HCT116 (cell line): Measurements from ENCODE around the gene FRMD4B. TPM values are rescaled to one million over a fixed set of nuclear protein-coding genes. Genes with fewer than 3 reads are reported as not detected.

ENCODE experiments used
- ATAC-seq: fragments of 200-7000 bp; cut with Tn5 transposase; 2 replicates; pipeline ENCODE4 v1.9.1; 2020; ENCODE audit warnings: mild to moderate bottlenecking, moderate library complexity
- BruUV-seq: library from RNA; stranded (reverse); fragments of 400-500 nt; replicated peaks from 2 replicates; lab custom pipeline; 2021; lab: Mats Ljungman, UMichigan
- CTCF ChIA-PET: fragments of 300-600 bp; sonication (Branson Sonifier 250); formaldehyde crosslinking; loops from one replicate; lab custom pipeline; 2021; ENCODE audit warnings: antibody characterized with exemption; lab: Charles Lee
- POLR2A ChIA-PET: fragments of 300-600, 350-600 bp; sonication (Branson Sonifier 250); formaldehyde crosslinking; loops from one replicate; lab custom pipeline; 2021; ENCODE audit warnings: antibody characterized with exemption; lab: Charles Lee
- RAD21 ChIA-PET, 2 experiments: fragments of 300-600 bp; sonication (Branson Sonifier 250); formaldehyde crosslinking; loops; one replicate each; lab custom pipeline; 2023; ENCODE audit warnings: low total read pairs in 2 of 2; ENCODE audit not compliant: uncharacterized antibody in 2 of 2, unreplicated experiment in 2 of 2, low non-redundant PET in 1 of 2; lab: Charles Lee
- DNase-seq: peaks from one replicate; pipeline ENCODE4 v3.0.0-alpha.2; 2010; ENCODE audit warnings: low read depth, low spot score
- H2AFZ ChIP-seq: fragments of 200-600 bp; shearing (Covaris generic), sonication (generic); 2 replicates; pipeline ENCODE4 v1.6.1; 2017; ENCODE audit warnings: low read depth, mixed run types, mixed read lengths, antibody characterized with exemption, low read length; ENCODE audit not compliant: poor library complexity, severe bottlenecking
- H3K27ac ChIP-seq: 2 replicates; pipeline ENCODE4 v1.5.1; 2012; ENCODE audit warnings: low read depth, low read length
- H3K27me3 ChIP-seq: fragments of 200-600 bp; sonication (generic); 2 replicates; pipeline ENCODE4 v1.6.1; 2016; ENCODE audit warnings: mixed run types, low read length, mixed read lengths; ENCODE audit not compliant: insufficient read depth
- H3K36me3 ChIP-seq, 2 experiments: fragments of 200-500 bp in 1 of 2; fragments of 200-600 bp in 1 of 2; sonication (Bioruptor generic) in 1 of 2; sonication (generic) in 1 of 2; 2 replicates each; pipeline versions ENCODE4 v1.5.1 to v1.6.1; 2014 to 2016; ENCODE audit warnings: low read length in 2 of 2, inconsistent platforms in 1 of 2, mixed read lengths in 1 of 2, mixed run types in 1 of 2; ENCODE audit not compliant: insufficient read depth in 2 of 2, control insufficient read depth in 1 of 2
- H3K4me1 ChIP-seq, 2 experiments: fragments of 200-600 bp in 1 of 2; sonication (generic) in 1 of 2; 2 replicates each; pipeline versions ENCODE4 v1.5.1 to v1.6.1; 2012 to 2017; ENCODE audit warnings: low read length in 2 of 2, inconsistent platforms in 1 of 2, mild to moderate bottlenecking in 1 of 2, mixed read lengths in 1 of 2, mixed run types in 1 of 2, moderate library complexity in 1 of 2; ENCODE audit not compliant: insufficient read depth in 2 of 2, control insufficient read depth in 1 of 2
- H3K4me2 ChIP-seq: fragments of 200-600 bp; sonication (generic); 2 replicates; pipeline ENCODE4 v1.6.1; 2017; ENCODE audit warnings: mixed run types, low read length, mixed read lengths
- H3K4me3 ChIP-seq, 2 experiments: fragments of 200-600 bp in 1 of 2; sonication (generic) in 1 of 2; replicated peaks in 1 of 2; 2 replicates each; pipeline ENCODE4 v1.5.1; 2011 to 2016; ENCODE audit warnings: low read length in 2 of 2, control low read depth in 1 of 2, low read depth in 1 of 2, mild to moderate bottlenecking in 1 of 2, mixed read lengths in 1 of 2, mixed run types in 1 of 2
- H3K79me2 ChIP-seq: fragments of 200-600 bp; sonication (generic); 2 replicates; pipeline ENCODE4 v1.6.1; 2017; ENCODE audit warnings: mild to moderate bottlenecking, mixed run types, low read length, moderate library complexity, mixed read lengths; ENCODE audit not compliant: insufficient read depth
- H3K9ac ChIP-seq: fragments of 200-600 bp; sonication (generic); 2 replicates; pipeline ENCODE4 v1.6.1; 2016; ENCODE audit warnings: low read length, mixed read lengths
- H3K9me2 ChIP-seq: fragments of 200-600 bp; sonication (generic), shearing (Covaris generic); 2 replicates; pipeline ENCODE4 v1.6.1; 2017; ENCODE audit warnings: mixed run types, mild to moderate bottlenecking, moderate library complexity; ENCODE audit not compliant: insufficient read depth
- H3K9me3 ChIP-seq, 2 experiments: fragments of 200-500 bp in 1 of 2; fragments of 200-600 bp in 1 of 2; sonication (Bioruptor generic) in 1 of 2; sonication (generic) in 1 of 2; 2 replicates each; pipeline ENCODE4 v1.6.1; 2014 to 2017; ENCODE audit warnings: low read length in 2 of 2, mixed read lengths in 2 of 2, inconsistent platforms in 1 of 2, low read depth in 1 of 2, mild to moderate bottlenecking in 1 of 2, mixed run types in 1 of 2, moderate library complexity in 1 of 2; ENCODE audit not compliant: control insufficient read depth in 1 of 2, insufficient read depth in 1 of 2
- H4K20me1 ChIP-seq: fragments of 200-600 bp; sonication (generic), shearing (Covaris generic); 2 replicates; pipeline ENCODE4 v1.6.1; 2017; ENCODE audit warnings: mixed run types, mild to moderate bottlenecking, moderate library complexity; ENCODE audit not compliant: insufficient read depth
- EGR1 ChIP-seq: IDR thresholded peaks from 2 replicates; pipeline ENCODE4 v1.6.1; 2012; ENCODE audit warnings: low read depth
- ELF1 ChIP-seq: IDR thresholded peaks from 2 replicates; pipeline ENCODE4 v1.6.1; 2012; ENCODE audit warnings: low read depth, borderline replicate concordance
- JUND ChIP-seq: IDR thresholded peaks from 2 replicates; pipeline ENCODE4 v1.6.1; 2012
- POLR2A ChIP-seq: IDR thresholded peaks from 2 replicates; pipeline ENCODE4 v1.7.0; 2011; ENCODE audit warnings: borderline replicate concordance; ENCODE audit not compliant: insufficient read depth, insufficient read length; ENCODE audit errors: extremely low read depth
- RAD21 ChIP-seq: IDR thresholded peaks from 2 replicates; pipeline ENCODE4 v1.6.1; 2012; ENCODE audit warnings: low read depth, mild to moderate bottlenecking
- SIN3A ChIP-seq: IDR thresholded peaks from 2 replicates; pipeline ENCODE4 v1.6.1; 2012; ENCODE audit warnings: low read depth
- SRF ChIP-seq: IDR thresholded peaks from 2 replicates; pipeline ENCODE4 v1.6.1; 2012; ENCODE audit warnings: low read depth
- TCF7L2 ChIP-seq: IDR thresholded peaks from 2 replicates; pipeline ENCODE4 v1.7.0; 2011; ENCODE audit warnings: borderline replicate concordance, inconsistent platforms; ENCODE audit not compliant: insufficient read depth, insufficient read length; ENCODE audit errors: extremely low read depth
- intact Hi-C: fragments of 100-400 bp; cut with micrococcal nuclease; formaldehyde crosslinking; loops from 2 replicates; pipeline ENCODE4 v1.10.0; 2022
- total RNA-seq: library from RNA; stranded (reverse); gene quantifications from one replicate; pipeline ENCODE4 v1.2.1, GENCODE V29; 2021; ENCODE audit not compliant: unreplicated experiment
- TF ChIP-seq, protein P1 (sequence below): IDR thresholded peaks from 2 replicates; pipeline ENCODE4 v1.6.1; 2012
- TF ChIP-seq, protein P2 (sequence below): IDR thresholded peaks from 2 replicates; pipeline ENCODE4 v1.6.1; 2012
- TF ChIP-seq, protein P3 (sequence below): IDR thresholded peaks from 2 replicates; pipeline ENCODE4 v1.6.1; 2011; ENCODE audit warnings: mild to moderate bottlenecking, low read length, moderate library complexity; ENCODE audit not compliant: insufficient replicate concordance; ENCODE audit errors: extremely low read depth
- TF ChIP-seq, protein P4 (sequence below), 3 experiments: fragments of 200-600 bp in 1 of 3; sonication (generic) in 1 of 3; IDR thresholded peaks in 2 of 3; conservative IDR thresholded peaks in 1 of 3; 2 replicates each; pipeline ENCODE4 v1.5.1; 2012 to 2017; ENCODE audit warnings: low read depth in 2 of 3, low read length in 2 of 3, antibody characterized with exemption in 1 of 3, borderline replicate concordance in 1 of 3, control low read depth in 1 of 3, mild to moderate bottlenecking in 1 of 3, mixed read lengths in 1 of 3, mixed run types in 1 of 3, moderate library complexity in 1 of 3; ENCODE audit not compliant: insufficient read depth in 1 of 3

Gene FRMD4B
- total RNA-seq, 1 experiment from 2014 or later: 2.0 TPM

DNA sequence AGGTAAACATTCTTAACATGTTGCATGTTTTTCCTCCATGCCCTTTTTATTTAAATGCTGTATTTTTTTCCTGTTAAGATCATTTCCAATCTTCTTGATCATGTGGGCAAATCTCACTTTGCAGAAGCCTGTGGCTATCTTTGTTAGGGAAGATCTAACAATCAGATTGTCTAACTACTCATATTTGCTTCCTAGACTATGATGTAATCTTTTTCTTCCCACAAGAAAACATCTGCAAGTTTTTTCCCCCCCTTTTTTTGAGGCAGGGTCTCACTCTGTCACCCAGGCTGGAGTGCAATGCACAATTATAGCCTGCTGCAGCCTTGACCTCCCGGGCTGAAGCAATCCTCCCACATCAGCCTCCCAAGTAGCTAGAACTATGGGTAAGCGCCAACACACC, 248.5 kb downstream of the FRMD4B start:
- H3K4me2 ChIP-seq: no peak overlapping the region
- H3K9me3 ChIP-seq: no peaks in the 10 kb centered on the region
- CTCF ChIA-PET: interaction anchor here (1.8 kb wide), 1 partner anchor 17 kb away, joined by 4 read pairs; no protein-coding TSS in a partner anchor
- no peaks in the 10 kb centered on the region for H3K9me2 ChIP-seq
- no peak overlapping the region for H3K4me3 ChIP-seq
- intact Hi-C loops: no loop called here
- TF ChIP-seq, protein P1, sequence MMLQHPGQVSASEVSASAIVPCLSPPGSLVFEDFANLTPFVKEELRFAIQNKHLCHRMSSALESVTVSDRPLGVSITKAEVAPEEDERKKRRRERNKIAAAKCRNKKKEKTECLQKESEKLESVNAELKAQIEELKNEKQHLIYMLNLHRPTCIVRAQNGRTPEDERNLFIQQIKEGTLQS: no peak
- TF ChIP-seq RAD21: no peak
- no peak for TF ChIP-seq ELF1
- TF ChIP-seq, protein P2, sequence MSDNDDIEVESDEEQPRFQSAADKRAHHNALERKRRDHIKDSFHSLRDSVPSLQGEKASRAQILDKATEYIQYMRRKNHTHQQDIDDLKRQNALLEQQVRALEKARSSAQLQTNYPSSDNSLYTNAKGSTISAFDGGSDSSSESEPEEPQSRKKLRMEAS: no peak
- TF ChIP-seq, protein P3, sequence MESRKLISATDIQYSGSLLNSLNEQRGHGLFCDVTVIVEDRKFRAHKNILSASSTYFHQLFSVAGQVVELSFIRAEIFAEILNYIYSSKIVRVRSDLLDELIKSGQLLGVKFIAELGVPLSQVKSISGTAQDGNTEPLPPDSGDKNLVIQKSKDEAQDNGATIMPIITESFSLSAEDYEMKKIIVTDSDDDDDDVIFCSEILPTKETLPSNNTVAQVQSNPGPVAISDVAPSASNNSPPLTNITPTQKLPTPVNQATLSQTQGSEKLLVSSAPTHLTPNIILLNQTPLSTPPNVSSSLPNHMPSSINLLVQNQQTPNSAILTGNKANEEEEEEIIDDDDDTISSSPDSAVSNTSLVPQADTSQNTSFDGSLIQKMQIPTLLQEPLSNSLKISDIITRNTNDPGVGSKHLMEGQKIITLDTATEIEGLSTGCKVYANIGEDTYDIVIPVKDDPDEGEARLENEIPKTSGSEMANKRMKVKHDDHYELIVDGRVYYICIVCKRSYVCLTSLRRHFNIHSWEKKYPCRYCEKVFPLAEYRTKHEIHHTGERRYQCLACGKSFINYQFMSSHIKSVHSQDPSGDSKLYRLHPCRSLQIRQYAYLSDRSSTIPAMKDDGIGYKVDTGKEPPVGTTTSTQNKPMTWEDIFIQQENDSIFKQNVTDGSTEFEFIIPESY: no peak
- TF ChIP-seq SRF: no peak
- TF ChIP-seq EGR1: no peak
- TF ChIP-seq, all 23 proteins: peak for 0
- H3K36me3 ChIP-seq: no peaks in the 10 kb centered on the region
- no peak overlapping the region for H2AFZ ChIP-seq
- H3K79me2 ChIP-seq: no peaks in the 10 kb centered on the region
- H3K27ac ChIP-seq: no peak overlapping the region
- POLR2A ChIA-PET: no interaction called here
- DNase-seq (no peak), ATAC-seq (no peak)
- RAD21 ChIA-PET: no interaction called here
- H3K9ac ChIP-seq: no peak overlapping the region
- H3K27me3 ChIP-seq: no peaks in the 10 kb centered on the region
- no peaks in the 10 kb centered on the region for H4K20me1 ChIP-seq
- H3K4me1 ChIP-seq: no peaks in the 10 kb centered on the region
- BruUV-seq: no TSS peak

DNA sequence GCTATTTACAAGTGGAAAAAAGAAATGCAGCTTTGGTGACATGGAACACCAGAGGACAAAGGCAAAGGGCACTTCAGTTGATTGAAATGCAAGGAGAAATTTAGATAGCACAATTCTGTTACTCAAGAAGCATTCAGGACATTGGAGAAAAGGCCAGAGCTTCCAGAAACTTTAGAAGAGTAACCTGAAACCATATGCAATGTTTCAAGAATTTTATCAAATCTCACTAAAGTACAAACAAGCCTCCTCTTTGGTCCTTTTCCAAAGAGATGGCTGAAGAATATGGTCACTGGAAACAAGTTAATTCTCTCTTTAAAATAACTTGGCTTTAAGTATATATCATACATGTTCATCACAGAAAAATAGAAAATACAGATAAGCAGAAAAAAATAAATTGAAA, 248.9 kb downstream of the FRMD4B start:
- no peak overlapping the region for H3K27ac ChIP-seq
- H3K27me3 ChIP-seq: no peaks in the 10 kb centered on the region
- H3K9me3 ChIP-seq: no peaks in the 10 kb centered on the region
- no TSS peak for BruUV-seq
- H3K79me2 ChIP-seq: no peaks in the 10 kb centered on the region
- H2AFZ ChIP-seq: no peak overlapping the region
- RAD21 ChIA-PET: no interaction called here
- no peaks in the 10 kb centered on the region for H3K36me3 ChIP-seq
- no peaks in the 10 kb centered on the region for H3K4me1 ChIP-seq
- DNase-seq (no peak), ATAC-seq (no peak)
- no peaks in the 10 kb centered on the region for H3K9me2 ChIP-seq
- H4K20me1 ChIP-seq: no peaks in the 10 kb centered on the region
- H3K4me2 ChIP-seq: no peak overlapping the region
- intact Hi-C loops: no loop called here
- CTCF ChIA-PET: interaction anchor here (1.8 kb wide), 1 partner anchor 16 kb away, joined by 4 read pairs; no protein-coding TSS in a partner anchor
- H3K4me3 ChIP-seq: no peak overlapping the region
- POLR2A ChIA-PET: no interaction called here
- no peak overlapping the region for H3K9ac ChIP-seq
- no peak for TF ChIP-seq SIN3A
- TF ChIP-seq, protein P2: no peak
- TF ChIP-seq, protein P4, sequence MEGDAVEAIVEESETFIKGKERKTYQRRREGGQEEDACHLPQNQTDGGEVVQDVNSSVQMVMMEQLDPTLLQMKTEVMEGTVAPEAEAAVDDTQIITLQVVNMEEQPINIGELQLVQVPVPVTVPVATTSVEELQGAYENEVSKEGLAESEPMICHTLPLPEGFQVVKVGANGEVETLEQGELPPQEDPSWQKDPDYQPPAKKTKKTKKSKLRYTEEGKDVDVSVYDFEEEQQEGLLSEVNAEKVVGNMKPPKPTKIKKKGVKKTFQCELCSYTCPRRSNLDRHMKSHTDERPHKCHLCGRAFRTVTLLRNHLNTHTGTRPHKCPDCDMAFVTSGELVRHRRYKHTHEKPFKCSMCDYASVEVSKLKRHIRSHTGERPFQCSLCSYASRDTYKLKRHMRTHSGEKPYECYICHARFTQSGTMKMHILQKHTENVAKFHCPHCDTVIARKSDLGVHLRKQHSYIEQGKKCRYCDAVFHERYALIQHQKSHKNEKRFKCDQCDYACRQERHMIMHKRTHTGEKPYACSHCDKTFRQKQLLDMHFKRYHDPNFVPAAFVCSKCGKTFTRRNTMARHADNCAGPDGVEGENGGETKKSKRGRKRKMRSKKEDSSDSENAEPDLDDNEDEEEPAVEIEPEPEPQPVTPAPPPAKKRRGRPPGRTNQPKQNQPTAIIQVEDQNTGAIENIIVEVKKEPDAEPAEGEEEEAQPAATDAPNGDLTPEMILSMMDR (IDR thresholded peaks at IDR 0.05 in 2 of 3, conservative IDR thresholded peaks at IDR 0.05 in 1 of 3; ENCODE audit: borderline replicate concordance in 1 of 3, insufficient read depth in 1 of 3, low read depth in 2 of 3, low read length in 2 of 3): no peak
- no peak for TF ChIP-seq JUND
- no peak for TF ChIP-seq TCF7L2
- TF ChIP-seq POLR2A: no peak
- no peak for TF ChIP-seq RAD21
